GM12874 (cell line): ENCODE results near the gene CD22.

Source experiments
- TF ChIP-seq, protein P1 (sequence below): IDR thresholded peaks from 2 replicates; pipeline ENCODE4 v1.5.1; 2011; ENCODE audit warnings: low read depth, mild to moderate bottlenecking, control low read depth, low read length, moderate library complexity; ENCODE audit not compliant: insufficient read depth

Gene CD22

DNA sequence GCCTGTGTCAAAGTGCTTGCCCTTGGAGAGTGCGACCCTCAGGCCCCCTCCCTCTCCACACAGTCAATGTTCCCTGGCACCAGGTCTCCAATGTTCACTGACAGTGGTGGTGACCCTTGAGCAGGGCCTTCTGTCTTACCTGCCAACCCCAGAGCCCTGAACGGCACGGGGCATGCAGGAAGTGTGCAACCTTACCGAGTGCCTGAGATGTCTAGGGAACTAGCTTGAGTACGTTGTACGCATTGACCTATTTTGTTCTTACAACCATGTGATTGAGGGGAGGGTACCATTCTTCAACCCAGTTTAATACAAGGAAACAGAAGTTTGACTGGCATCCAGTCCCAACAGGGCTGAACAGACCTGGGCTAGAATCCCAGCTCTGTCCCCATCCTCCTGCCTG, 23.8 kb upstream of the CD22 start:
- TF ChIP-seq, protein P1, sequence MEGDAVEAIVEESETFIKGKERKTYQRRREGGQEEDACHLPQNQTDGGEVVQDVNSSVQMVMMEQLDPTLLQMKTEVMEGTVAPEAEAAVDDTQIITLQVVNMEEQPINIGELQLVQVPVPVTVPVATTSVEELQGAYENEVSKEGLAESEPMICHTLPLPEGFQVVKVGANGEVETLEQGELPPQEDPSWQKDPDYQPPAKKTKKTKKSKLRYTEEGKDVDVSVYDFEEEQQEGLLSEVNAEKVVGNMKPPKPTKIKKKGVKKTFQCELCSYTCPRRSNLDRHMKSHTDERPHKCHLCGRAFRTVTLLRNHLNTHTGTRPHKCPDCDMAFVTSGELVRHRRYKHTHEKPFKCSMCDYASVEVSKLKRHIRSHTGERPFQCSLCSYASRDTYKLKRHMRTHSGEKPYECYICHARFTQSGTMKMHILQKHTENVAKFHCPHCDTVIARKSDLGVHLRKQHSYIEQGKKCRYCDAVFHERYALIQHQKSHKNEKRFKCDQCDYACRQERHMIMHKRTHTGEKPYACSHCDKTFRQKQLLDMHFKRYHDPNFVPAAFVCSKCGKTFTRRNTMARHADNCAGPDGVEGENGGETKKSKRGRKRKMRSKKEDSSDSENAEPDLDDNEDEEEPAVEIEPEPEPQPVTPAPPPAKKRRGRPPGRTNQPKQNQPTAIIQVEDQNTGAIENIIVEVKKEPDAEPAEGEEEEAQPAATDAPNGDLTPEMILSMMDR, result no peak

DNA sequence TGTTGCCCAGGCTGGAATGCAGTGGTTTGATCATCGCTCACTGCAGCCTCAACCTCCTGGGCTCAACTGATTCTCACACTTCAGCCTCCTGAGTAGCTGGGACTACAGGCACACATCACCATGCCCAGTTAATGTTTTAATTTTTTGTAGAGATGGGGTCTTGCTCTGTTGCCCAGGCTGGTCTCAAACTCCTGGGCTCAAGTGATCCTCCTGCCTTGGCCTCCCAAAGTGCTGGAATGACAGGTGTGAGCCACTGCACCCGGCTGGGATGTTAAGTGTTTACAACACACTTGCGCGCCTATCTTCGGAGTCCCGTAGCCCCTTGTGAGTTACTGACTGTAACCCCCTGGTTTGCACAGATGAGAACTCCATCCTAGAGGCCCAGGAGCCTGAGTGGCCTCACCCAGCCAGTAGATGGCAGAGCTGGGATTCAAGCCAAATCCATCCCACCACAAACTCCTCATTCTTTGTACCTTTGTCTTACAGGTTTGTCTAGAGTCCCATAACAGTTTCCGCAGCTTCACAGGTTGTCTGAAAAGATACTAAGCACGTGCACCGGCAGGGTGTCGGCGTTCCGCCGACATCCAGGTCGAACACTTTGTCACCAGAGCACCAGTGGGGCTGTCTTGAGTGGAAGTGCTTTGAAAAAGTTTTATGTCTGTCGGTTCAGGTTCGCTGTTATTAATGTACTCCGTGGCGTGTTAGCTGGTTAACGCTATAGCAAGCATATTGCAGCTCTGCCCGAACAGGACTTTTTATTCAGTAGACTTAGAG, 22.3 kb upstream of the CD22 start:
- TF ChIP-seq, protein P1, result peak; percentile 60

DNA sequence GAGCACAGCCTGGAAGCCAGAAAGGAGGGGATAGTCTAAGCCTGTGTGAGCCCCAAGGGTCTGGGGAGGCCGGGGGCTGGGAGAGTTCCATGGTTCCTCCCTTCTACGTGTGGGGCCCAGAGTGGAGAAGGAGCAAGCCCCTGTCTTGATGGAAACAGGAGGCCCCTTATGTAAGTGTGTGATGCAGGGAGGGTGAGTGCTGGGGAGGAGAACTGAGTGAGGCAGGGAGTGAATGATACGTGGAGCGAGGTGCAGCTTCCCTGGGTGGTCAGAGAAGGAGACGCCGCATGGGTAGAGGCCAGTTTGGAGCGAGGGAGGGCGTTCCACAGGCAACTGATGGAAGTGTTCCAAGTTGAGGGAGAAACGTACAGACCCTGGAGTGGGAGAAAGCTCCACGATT, 21.1 kb upstream of the CD22 start:
- TF ChIP-seq, protein P1, result no peak

DNA sequence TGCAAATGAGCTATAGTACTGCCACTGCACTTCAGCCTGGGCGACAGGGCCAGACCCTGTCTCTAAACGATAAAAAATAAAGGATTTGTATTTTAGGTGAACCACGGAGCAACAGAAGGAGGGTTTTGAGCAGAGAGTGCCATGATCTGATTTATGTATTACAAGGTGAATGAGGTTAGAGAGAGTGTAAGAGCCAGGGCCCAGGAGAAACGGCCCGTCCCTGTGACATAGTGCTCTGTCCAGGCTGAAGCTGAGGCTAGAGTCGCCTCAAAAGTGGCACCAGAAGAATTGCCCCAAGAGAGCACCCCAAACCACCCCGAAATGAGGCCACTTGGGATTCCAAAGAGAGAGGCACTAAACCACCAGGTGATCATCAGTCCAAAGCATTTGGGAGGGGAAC, 20.1 kb upstream of the CD22 start:
- TF ChIP-seq, protein P1, result no peak

DNA sequence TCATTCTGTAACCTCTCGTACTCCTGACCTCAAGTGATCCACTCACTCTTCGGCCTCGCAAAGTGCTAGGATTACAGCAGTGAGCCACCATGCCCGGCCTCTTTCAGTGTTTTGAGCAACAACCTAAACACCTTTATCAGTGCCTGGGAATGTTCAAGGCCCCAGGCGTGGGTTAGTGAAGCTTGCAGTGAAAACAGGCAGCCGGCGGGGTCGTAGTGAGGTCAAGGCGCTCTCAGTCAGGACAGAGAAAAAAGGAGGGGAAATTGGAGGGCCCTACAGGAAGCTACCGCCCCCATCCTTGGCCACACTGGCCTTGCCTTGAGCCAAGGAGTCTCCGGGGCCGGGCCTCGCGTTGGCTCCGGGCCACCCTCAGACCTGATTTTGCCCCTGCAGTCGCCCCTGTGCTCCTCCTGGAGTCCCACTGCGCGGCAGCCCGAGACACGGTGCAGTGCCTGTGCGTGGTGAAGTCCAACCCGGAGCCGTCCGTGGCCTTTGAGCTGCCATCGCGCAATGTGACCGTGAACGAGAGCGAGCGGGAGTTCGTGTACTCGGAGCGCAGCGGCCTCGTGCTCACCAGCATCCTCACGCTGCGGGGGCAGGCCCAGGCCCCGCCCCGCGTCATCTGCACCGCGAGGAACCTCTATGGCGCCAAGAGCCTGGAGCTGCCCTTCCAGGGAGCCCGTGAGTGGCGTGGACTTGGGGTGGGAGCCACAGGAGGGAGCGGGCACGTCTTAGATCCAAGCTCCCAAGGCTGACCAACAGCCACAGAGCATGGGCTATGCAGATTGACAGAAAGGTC, 19.3 kb upstream of the CD22 start:
- TF ChIP-seq, protein P1, result no peak

DNA sequence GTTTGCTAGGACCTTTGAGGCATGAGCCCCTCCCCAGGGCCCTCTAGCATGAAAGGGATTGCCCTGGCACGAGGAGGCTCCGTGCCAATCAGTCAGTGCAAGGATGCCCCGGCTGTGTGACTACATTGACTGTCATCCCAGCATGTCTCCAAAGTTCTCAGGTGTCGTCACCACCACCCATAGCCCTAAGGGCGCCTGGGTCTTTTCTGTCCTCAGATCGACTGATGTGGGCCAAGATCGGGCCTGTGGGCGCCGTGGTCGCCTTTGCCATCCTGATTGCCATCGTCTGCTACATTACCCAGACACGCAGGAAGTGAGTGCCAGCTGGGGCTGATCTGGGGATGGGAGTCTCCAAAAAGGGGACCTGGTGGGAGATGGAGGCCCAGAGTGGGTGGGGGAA, 18.7 kb upstream of the CD22 start:
- TF ChIP-seq, protein P1, result no peak

DNA sequence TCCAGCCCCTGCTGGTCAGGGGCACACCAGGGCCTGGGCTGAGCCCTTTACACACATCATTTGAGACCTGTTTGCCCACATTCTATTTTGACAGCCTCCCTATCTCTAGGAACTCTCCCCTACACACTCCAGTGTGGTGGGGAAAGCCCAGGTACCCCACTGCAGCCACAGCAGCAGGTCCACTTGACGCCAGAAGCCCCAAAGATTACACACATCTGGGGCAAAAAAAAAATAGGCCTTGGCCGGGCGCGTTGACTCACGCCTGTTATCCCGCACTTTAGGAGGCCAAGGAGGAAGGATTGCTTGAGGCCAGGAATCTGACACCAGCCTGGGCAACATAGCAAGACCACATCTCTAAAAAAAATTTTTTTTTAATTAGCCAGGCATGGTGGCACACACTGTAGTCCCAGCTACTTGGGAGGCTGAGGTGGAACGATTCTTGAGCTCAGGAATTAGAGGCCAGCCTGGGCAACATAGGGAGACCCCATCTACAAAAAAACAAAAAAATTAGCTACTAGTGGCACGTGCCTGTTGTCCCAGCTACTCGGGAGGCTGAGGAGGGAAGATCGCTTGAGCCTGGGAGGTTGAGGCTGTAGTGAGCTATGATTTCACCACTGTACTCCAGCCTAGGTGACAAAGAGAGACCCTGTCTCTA, 18.0 kb upstream of the CD22 start:
- TF ChIP-seq, protein P1, result no peak
